ENCODE measurements around the gene VPS41.
A peak's percentile ranks its signal among the peaks of the same experiment; 100 is the strongest.
"Not testable (repeated sequence)": the region's sequence is repeated elsewhere in the genome, so short reads cannot be mapped to it uniquely, and the experiment has no call there.

VPS41 gene

GRCh38 chr7:38908759-38909335 is at the start of gene VPS41:
Gene VPS41 (minus strand): TSS chr7:38909191. CDS start chr7:38909174, 17 bp downstream.
- peaks cover 26% of the 10 kb centered on the region for H3K4me1 ChIP-seq (ENCODE audit: insufficient read depth, low read length)
- no peaks in the 10 kb centered on the region for H3K36me3 ChIP-seq (ENCODE audit: insufficient read depth, low read length)
- peak within 1 kb of the TSS; percentile 96 for H3K4me3 ChIP-seq (ENCODE audit: low read length)
- H3K27me3 ChIP-seq (ENCODE audit: insufficient read depth, low read length), result peaks cover 3% of the 10 kb centered on the region
- no peaks in the 10 kb centered on the region for H3K9me3 ChIP-seq (ENCODE audit: low read length)
- peak within 1 kb of the TSS; percentile 94 for H2AFZ ChIP-seq (ENCODE audit: low read depth, low read length)

- H3K36me3 ChIP-seq (ENCODE audit: insufficient read depth, low read length), result no peaks in the 10 kb centered on the region
- H3K4me1 ChIP-seq (ENCODE audit: insufficient read depth, low read length), result no peaks in the 10 kb centered on the region
- no peaks in the 10 kb centered on the region for H3K9me3 ChIP-seq (ENCODE audit: low read length)
- no peaks in the 10 kb centered on the region for H3K27me3 ChIP-seq (ENCODE audit: insufficient read depth, low read length)
- no peak overlapping the region for H2AFZ ChIP-seq (ENCODE audit: low read depth, low read length)
- no peak overlapping the region for H3K4me3 ChIP-seq (ENCODE audit: low read length)
These were observed 46.9 kb upstream of the VPS41 start for GRCh38 chr7:38955892-38956291.

- H3K36me3 ChIP-seq (ENCODE audit: insufficient read depth, low read length), result no peaks in the 10 kb centered on the region
- H3K4me1 ChIP-seq (ENCODE audit: insufficient read depth, low read length), result no peaks in the 10 kb centered on the region
- H3K27me3 ChIP-seq (ENCODE audit: insufficient read depth, low read length), result no peaks in the 10 kb centered on the region
- H3K9me3 ChIP-seq (ENCODE audit: low read length), result no peaks in the 10 kb centered on the region
- no peak overlapping the region for H3K4me3 ChIP-seq (ENCODE audit: low read length)
- H2AFZ ChIP-seq (ENCODE audit: low read depth, low read length), result no peak overlapping the region
These were observed 45.0 kb upstream of the VPS41 start for GRCh38 chr7:38953971-38954370.

GRCh38 chr7:38953227-38953626 is 44.2 kb upstream of the VPS41 start:
- Histone ChIP-seq H3K27me3 (ENCODE audit: insufficient read depth, low read length) (no peaks in the 10 kb centered on the region), H2AFZ (ENCODE audit: low read depth, low read length) (no peak overlapping the region), H3K36me3 (ENCODE audit: insufficient read depth, low read length) (no peaks in the 10 kb centered on the region), H3K4me3 (ENCODE audit: low read length) (no peak overlapping the region), H3K9me3 (ENCODE audit: low read length) (no peaks in the 10 kb centered on the region), H3K4me1 (ENCODE audit: insufficient read depth, low read length) (no peaks in the 10 kb centered on the region)

GRCh38 chr7:38951213-38951612 is 42.2 kb upstream of the VPS41 start:
- H3K27me3 ChIP-seq (ENCODE audit: insufficient read depth, low read length), result no peaks in the 10 kb centered on the region
- H2AFZ ChIP-seq (ENCODE audit: low read depth, low read length), result no peak overlapping the region
- no peaks in the 10 kb centered on the region for H3K4me1 ChIP-seq (ENCODE audit: insufficient read depth, low read length)
- no peak overlapping the region for H3K4me3 ChIP-seq (ENCODE audit: low read length)
- no peaks in the 10 kb centered on the region for H3K9me3 ChIP-seq (ENCODE audit: low read length)
- no peaks in the 10 kb centered on the region for H3K36me3 ChIP-seq (ENCODE audit: insufficient read depth, low read length)

- Histone ChIP-seq H2AFZ (ENCODE audit: low read depth, low read length) (no peak overlapping the region), H3K4me3 (ENCODE audit: low read length) (no peak overlapping the region), H3K27me3 (ENCODE audit: insufficient read depth, low read length) (no peaks in the 10 kb centered on the region), H3K9me3 (ENCODE audit: low read length) (no peaks in the 10 kb centered on the region), H3K36me3 (ENCODE audit: insufficient read depth, low read length) (no peaks in the 10 kb centered on the region), H3K4me1 (ENCODE audit: insufficient read depth, low read length) (no peaks in the 10 kb centered on the region)
These were observed 41.3 kb upstream of the VPS41 start for GRCh38 chr7:38950309-38950708.

- H3K9me3 ChIP-seq (ENCODE audit: low read length); H3K36me3 ChIP-seq (ENCODE audit: insufficient read depth, low read length); H3K4me1 ChIP-seq (ENCODE audit: insufficient read depth, low read length); H3K4me3 ChIP-seq (ENCODE audit: low read length); H2AFZ ChIP-seq (ENCODE audit: low read depth, low read length); H3K27me3 ChIP-seq (ENCODE audit: insufficient read depth, low read length): not testable (repeated sequence)
These were observed 38.5 kb upstream of the VPS41 start for GRCh38 chr7:38947541-38947940.

GRCh38 chr7:38942431-38943051 is 33.5 kb upstream of the VPS41 start:
- Histone ChIP-seq H3K4me3 (ENCODE audit: low read length) (no peak overlapping the region), H3K36me3 (ENCODE audit: insufficient read depth, low read length) (no peaks in the 10 kb centered on the region), H3K27me3 (ENCODE audit: insufficient read depth, low read length) (no peaks in the 10 kb centered on the region), H3K9me3 (ENCODE audit: low read length) (no peaks in the 10 kb centered on the region), H3K4me1 (ENCODE audit: insufficient read depth, low read length) (peaks cover 6% of the 10 kb centered on the region), H2AFZ (ENCODE audit: low read depth, low read length) (no peak overlapping the region)

- peaks cover 6% of the 10 kb centered on the region for H3K4me1 ChIP-seq (ENCODE audit: insufficient read depth, low read length)
- H3K9me3 ChIP-seq (ENCODE audit: low read length), result no peaks in the 10 kb centered on the region
- H2AFZ ChIP-seq (ENCODE audit: low read depth, low read length), result no peak overlapping the region
- H3K36me3 ChIP-seq (ENCODE audit: insufficient read depth, low read length), result no peaks in the 10 kb centered on the region
- H3K27me3 ChIP-seq (ENCODE audit: insufficient read depth, low read length), result no peaks in the 10 kb centered on the region
- H3K4me3 ChIP-seq (ENCODE audit: low read length), result no peak overlapping the region
These were observed 31.8 kb upstream of the VPS41 start for GRCh38 chr7:38940774-38941173.

- Histone ChIP-seq H2AFZ (ENCODE audit: low read depth, low read length) (no peak overlapping the region), H3K36me3 (ENCODE audit: insufficient read depth, low read length) (no peaks in the 10 kb centered on the region), H3K9me3 (ENCODE audit: low read length) (no peaks in the 10 kb centered on the region), H3K4me1 (ENCODE audit: insufficient read depth, low read length) (peaks cover 6% of the 10 kb centered on the region), H3K4me3 (ENCODE audit: low read length) (no peak overlapping the region), H3K27me3 (ENCODE audit: insufficient read depth, low read length) (no peaks in the 10 kb centered on the region)
These were observed 29.6 kb upstream of the VPS41 start for GRCh38 chr7:38938589-38938988.

GRCh38 chr7:38938001-38938485 is 29.1 kb upstream of the VPS41 start:
- Histone ChIP-seq H2AFZ (ENCODE audit: low read depth, low read length) (no peak overlapping the region), H3K36me3 (ENCODE audit: insufficient read depth, low read length) (no peaks in the 10 kb centered on the region), H3K27me3 (ENCODE audit: insufficient read depth, low read length) (no peaks in the 10 kb centered on the region), H3K9me3 (ENCODE audit: low read length) (no peaks in the 10 kb centered on the region), H3K4me3 (ENCODE audit: low read length) (no peak overlapping the region), H3K4me1 (ENCODE audit: insufficient read depth, low read length) (peaks cover 6% of the 10 kb centered on the region)

- H3K4me1 ChIP-seq (ENCODE audit: insufficient read depth, low read length), result peaks cover 8% of the 10 kb centered on the region
- no peaks in the 10 kb centered on the region for H3K36me3 ChIP-seq (ENCODE audit: insufficient read depth, low read length)
These were observed 27.6 kb upstream of the VPS41 start for GRCh38 chr7:38936641-38937040.

GRCh38 chr7:38934536-38934935 is 25.5 kb upstream of the VPS41 start:
- no peak overlapping the region for H3K4me3 ChIP-seq (ENCODE audit: low read length)
- no peaks in the 10 kb centered on the region for H3K36me3 ChIP-seq (ENCODE audit: insufficient read depth, low read length)
- no peaks in the 10 kb centered on the region for H3K27me3 ChIP-seq (ENCODE audit: insufficient read depth, low read length)
- no peaks in the 10 kb centered on the region for H3K9me3 ChIP-seq (ENCODE audit: low read length)
- peaks cover 16% of the 10 kb centered on the region for H3K4me1 ChIP-seq (ENCODE audit: insufficient read depth, low read length)
- H2AFZ ChIP-seq (ENCODE audit: low read depth, low read length), result no peak overlapping the region

More at GRCh38 chr7:38936641-38937040, 27.6 kb upstream of the VPS41 start:
- no peaks in the 10 kb centered on the region for H3K27me3 ChIP-seq (ENCODE audit: insufficient read depth, low read length)
- H2AFZ ChIP-seq (ENCODE audit: low read depth, low read length), result no peak overlapping the region
- no peak overlapping the region for H3K4me3 ChIP-seq (ENCODE audit: low read length)
- H3K9me3 ChIP-seq (ENCODE audit: low read length), result no peaks in the 10 kb centered on the region

- no peaks in the 10 kb centered on the region for H3K9me3 ChIP-seq (ENCODE audit: low read length)
- no peaks in the 10 kb centered on the region for H3K36me3 ChIP-seq (ENCODE audit: insufficient read depth, low read length)
- peaks cover 20% of the 10 kb centered on the region for H3K4me1 ChIP-seq (ENCODE audit: insufficient read depth, low read length)
- H3K27me3 ChIP-seq (ENCODE audit: insufficient read depth, low read length), result no peaks in the 10 kb centered on the region
- H3K4me3 ChIP-seq (ENCODE audit: low read length), result no peak overlapping the region
- no peak overlapping the region for H2AFZ ChIP-seq (ENCODE audit: low read depth, low read length)
These were observed 25.1 kb upstream of the VPS41 start for GRCh38 chr7:38934051-38934450.

Data from neuron (in vitro differentiated cells).